Right lobe of liver (tissue), 6 donors: Measurements from ENCODE around the gene SGSH. TPM values are rescaled to one million over a fixed set of nuclear protein-coding genes. Genes with fewer than 3 reads are reported as not detected.
"Not testable (repeated sequence)": the region's sequence is repeated elsewhere in the genome, so short reads cannot be mapped to it uniquely, and the experiment has no call there.

Experiments used
- ATAC-seq, 4 donors: fragments of 200-7000 bp; cut with Tn5 transposase; one replicate each; pipeline ENCODE4 v1.9.1; 2020; ENCODE audit warnings: mild to moderate bottlenecking in 4 of 4, moderate library complexity in 4 of 4
- DNase-seq, 3 donors: peaks; one replicate each; pipeline ENCODE4 v3.0.0-alpha.2; 2020
- H3K27ac ChIP-seq, 3 donors: fragments of 200-600 bp; one replicate each; pipeline ENCODE4 v1.8.0; 2022
- H3K27me3 ChIP-seq, 2 donors: fragments of 200-600 bp; one replicate each; pipeline ENCODE4 v1.8.0; 2022
- H3K36me3 ChIP-seq, 4 donors: fragments of 200-600 bp; sonication (generic) in 1 of 4; one replicate each; pipeline versions ENCODE4 v1.5.1 to v1.8.0; 2017 to 2022; ENCODE audit warnings: control low read depth in 1 of 4
- H3K4me1 ChIP-seq, 4 donors: fragments of 200-600 bp; sonication (generic) in 1 of 4; one replicate each; pipeline versions ENCODE4 v1.5.1 to v1.8.0; 2017 to 2022; ENCODE audit warnings: control low read depth in 1 of 4
- H3K4me3 ChIP-seq, 3 donors: fragments of 200-600 bp; one replicate each; pipeline ENCODE4 v1.8.0; 2022
- H3K9me3 ChIP-seq, 4 donors: fragments of 200-600 bp; sonication (generic) in 1 of 4; one replicate each; pipeline versions ENCODE4 v1.5.1 to v1.8.0; 2017 to 2022; ENCODE audit warnings: control low read depth in 1 of 4
- CTCF ChIP-seq, 4 donors: fragments of 200-600 bp in 3 of 4; fragments of 450-650 bp in 1 of 4; IDR thresholded peaks; one replicate each; pipeline versions ENCODE4 v1.5.1 to v1.8.0; 2016 to 2022; ENCODE audit warnings: antibody characterized with exemption in 4 of 4, mild to moderate bottlenecking in 2 of 4
- POLR2A ChIP-seq: fragments of 450-650 bp; IDR thresholded peaks from one replicate; pipeline ENCODE4 v1.6.1; 2017; ENCODE audit warnings: antibody characterized with exemption, mild to moderate bottlenecking
- WGBS: methylation state at CpG from one replicate; pipeline ENCODE4 v1.1.6; 2018; ENCODE audit warnings: low coverage, low lambda C conversion rate; ENCODE audit not compliant: insufficient coverage; ENCODE audit errors: missing lambda C conversion rate; 5-methylcytosine and 5-hydroxymethylcytosine counted together
- intact Hi-C, 2 donors: fragments of 100-400 bp; cut with DNase I; formaldehyde crosslinking; loops; one replicate each; pipeline versions ENCODE4 v1.11.2 to v1.14.1; 2022
- total RNA-seq, 6 experiments: library from RNA; depleted of rRNA in 2 of 6; stranded (reverse); fragments of >200 nt in 2 of 6; fragmentation: NEBNext Ultra II Directional in 3 of 6; extraction: Animal tissue kit (Norgen Biotek cat#: 25700) in 3 of 6; gene quantifications; one replicate each; pipeline versions ENCODE4 v1.1.0 to v1.2.4, GENCODE V29; 2016 to 2023
- donor health status: DM: no; HTN: yes; CAD: no.
- donor health status: DM: no; HTN: no; CAD: no.
- donor health status: DM: no; HTN: no; CAD: no.
- donor health status: DM: no; HTN: yes; CAD: no.
- donor health status: DM: no; HTN: yes; CAD: no.

SGSH gene
- total RNA-seq, 6 experiments from 2014 or later, result 9.7 to 23.5 (median 15.7) TPM

- WGBS, result 100% methylated on average over 3 of the region's 19 CpGs
- no peaks in the 10 kb centered on the region for H3K4me1 ChIP-seq
- intact Hi-C loops, result loop anchor here in 1 of 2 donors (10.0 kb wide), 1 partner anchor 151 kb away; no protein-coding TSS in a partner anchor
- ATAC-seq (no peak), DNase-seq (no peak)
- TF ChIP-seq CTCF (IDR thresholded peaks at IDR 0.05) (no peak), POLR2A (no peak)
- peaks cover 0 to 8% (median 2%) of the 10 kb centered on the region in 4 donors for H3K36me3 ChIP-seq
- no peaks in the 10 kb centered on the region for H3K9me3 ChIP-seq
- H3K27me3 ChIP-seq, result no peaks in the 10 kb centered on the region
- H3K4me3 ChIP-seq, result no peak overlapping the region
- no peak overlapping the region for H3K27ac ChIP-seq
Measured at GRCh38 chr17:80246266-80246681, 26.1 kb upstream of the SGSH start.

- H3K9me3 ChIP-seq, result no peaks in the 10 kb centered on the region
- H3K27me3 ChIP-seq, result no peaks in the 10 kb centered on the region
- H3K4me3 ChIP-seq, result no peak overlapping the region
- H3K27ac ChIP-seq, result no peak overlapping the region
- WGBS, result 84% methylated on average over 5 of the region's 27 CpGs
- peaks cover 0 to 8% (median 2%) of the 10 kb centered on the region in 4 donors for H3K36me3 ChIP-seq
- H3K4me1 ChIP-seq, result no peaks in the 10 kb centered on the region
- intact Hi-C loops, result loop anchor here in 1 of 2 donors (10.0 kb wide), 1 partner anchor 151 kb away; no protein-coding TSS in a partner anchor
- ATAC-seq (no peak), DNase-seq (no peak)
- TF ChIP-seq CTCF (IDR thresholded peaks at IDR 0.05), result no peak
Measured at GRCh38 chr17:80245566-80246265, 25.6 kb upstream of the SGSH start.

GRCh38 chr17:80244871-80245509 is 24.9 kb upstream of the SGSH start:
- intact Hi-C loops, result loop anchor here in 1 of 2 donors (10.0 kb wide), 1 partner anchor 150 kb away; no protein-coding TSS in a partner anchor
- 87% methylated on average over 15 of the region's 22 CpGs for WGBS
- no peak overlapping the region for H3K4me3 ChIP-seq
- ATAC-seq, result no peak
- no peak overlapping the region for H3K27ac ChIP-seq
- peaks cover 0 to 8% (median 2%) of the 10 kb centered on the region in 4 donors for H3K36me3 ChIP-seq
- no peak for DNase-seq
- TF ChIP-seq CTCF (IDR thresholded peaks at IDR 0.05), result no peak
- no peak for TF ChIP-seq POLR2A
- no peaks in the 10 kb centered on the region for H3K4me1 ChIP-seq
- H3K9me3 ChIP-seq, result no peaks in the 10 kb centered on the region
- H3K27me3 ChIP-seq, result no peaks in the 10 kb centered on the region

- ATAC-seq, H3K4me3 ChIP-seq, H3K27me3 ChIP-seq, H3K4me1 ChIP-seq, H3K27ac ChIP-seq, H3K36me3 ChIP-seq, DNase-seq, H3K9me3 ChIP-seq: not testable (repeated sequence)
- intact Hi-C loops, result loop anchor here in 1 of 2 donors (10.0 kb wide), 1 partner anchor 150 kb away; no protein-coding TSS in a partner anchor
- WGBS, result no CpG with 5 or more reads among the region's 6 CpGs
Measured at GRCh38 chr17:80244448-80244847, 24.3 kb upstream of the SGSH start.
